OCI-LY1 (cell line): Measurements from ENCODE around the gene MICAL2.

Source experiments
- H2AFZ ChIP-seq: fragments of 200-600 bp; sonication (generic), shearing (Covaris generic); 2 replicates; pipeline ENCODE4 v1.6.0; 2014; ENCODE audit warnings: antibody characterized with exemption, mild to moderate bottlenecking, low read length
- H3F3A ChIP-seq: fragments of 200-600 bp; sonication (generic), shearing (Covaris generic); 2 replicates; pipeline ENCODE4 v1.6.0; 2014; ENCODE audit warnings: mild to moderate bottlenecking, antibody characterized with exemption, low read length, moderate library complexity; ENCODE audit not compliant: insufficient read depth
- H3K27ac ChIP-seq: fragments of 200-600 bp; sonication (generic); 2 replicates; pipeline ENCODE4 v1.5.1; 2014; ENCODE audit warnings: low read length, mixed run types, mild to moderate bottlenecking, low read depth; ENCODE audit not compliant: poor library complexity, severe bottlenecking
- H3K27me3 ChIP-seq: fragments of 200-600 bp; sonication (generic); 2 replicates; pipeline ENCODE4 v1.6.0; 2014; ENCODE audit warnings: antibody characterized with exemption, mild to moderate bottlenecking, low read length, moderate library complexity; ENCODE audit not compliant: insufficient read depth
- H3K36me3 ChIP-seq: fragments of 200-600 bp; sonication (generic); 2 replicates; pipeline ENCODE4 v1.6.1; 2014; ENCODE audit warnings: mild to moderate bottlenecking, antibody characterized with exemption, low read length, moderate library complexity, mixed read lengths; ENCODE audit not compliant: insufficient read depth
- H3K4me1 ChIP-seq: fragments of 200-600 bp; sonication (generic); 2 replicates; pipeline ENCODE4 v1.5.1; 2014; ENCODE audit warnings: mild to moderate bottlenecking, low read length, moderate library complexity; ENCODE audit not compliant: insufficient read depth, severe bottlenecking
- H3K4me2 ChIP-seq: fragments of 200-600 bp; sonication (generic), shearing (Covaris generic); 2 replicates; pipeline ENCODE4 v1.6.1; 2014; ENCODE audit warnings: low read length
- H3K4me3 ChIP-seq: fragments of 200-600 bp; sonication (generic); 2 replicates; pipeline ENCODE4 v1.5.1; 2014; ENCODE audit warnings: low read length, low read depth, mild to moderate bottlenecking, mixed read lengths; ENCODE audit not compliant: poor library complexity, severe bottlenecking
- H3K79me2 ChIP-seq: fragments of 200-600 bp; shearing (Covaris generic); 2 replicates; pipeline ENCODE4 v1.6.1; 2016; ENCODE audit warnings: mixed run types, low read length, mixed read lengths; ENCODE audit not compliant: insufficient read depth
- H3K9ac ChIP-seq: fragments of 200-600 bp; sonication (generic), shearing (Covaris generic); 2 replicates; pipeline ENCODE4 v1.6.1; 2014; ENCODE audit warnings: mild to moderate bottlenecking, low read length, mixed read lengths
- H3K9me2 ChIP-seq: fragments of 200-600 bp; sonication (generic), shearing (Covaris generic); 2 replicates; pipeline ENCODE4 v1.6.1; 2014; ENCODE audit warnings: low read depth, mild to moderate bottlenecking, low read length, mixed read lengths
- H3K9me3 ChIP-seq: fragments of 200-600 bp; shearing (Covaris generic); 2 replicates; pipeline ENCODE4 v1.6.1; 2014; ENCODE audit warnings: low read length, mixed read lengths
- H4K20me1 ChIP-seq: fragments of 200-600 bp; sonication (generic), shearing (Covaris generic); 2 replicates; pipeline ENCODE4 v1.6.0; 2016; ENCODE audit warnings: mild to moderate bottlenecking, low read length; ENCODE audit not compliant: insufficient read depth
- EZH2 ChIP-seq: fragments of 200-600 bp; sonication (generic), shearing (Covaris generic); IDR thresholded peaks from 2 replicates; pipeline ENCODE4 v1.8.0; 2017; ENCODE audit warnings: borderline replicate concordance, mixed run types, mild to moderate bottlenecking, antibody characterized with exemption, low read length, moderate library complexity, mixed read lengths
- TF ChIP-seq, protein P1 (sequence below): fragments of 200-600 bp; sonication (generic), shearing (Covaris generic); IDR thresholded peaks from 2 replicates; pipeline ENCODE4 v1.5.1; 2017; ENCODE audit warnings: mild to moderate bottlenecking, antibody characterized with exemption, low read length, moderate library complexity, mixed read lengths

Gene MICAL2

DNA sequence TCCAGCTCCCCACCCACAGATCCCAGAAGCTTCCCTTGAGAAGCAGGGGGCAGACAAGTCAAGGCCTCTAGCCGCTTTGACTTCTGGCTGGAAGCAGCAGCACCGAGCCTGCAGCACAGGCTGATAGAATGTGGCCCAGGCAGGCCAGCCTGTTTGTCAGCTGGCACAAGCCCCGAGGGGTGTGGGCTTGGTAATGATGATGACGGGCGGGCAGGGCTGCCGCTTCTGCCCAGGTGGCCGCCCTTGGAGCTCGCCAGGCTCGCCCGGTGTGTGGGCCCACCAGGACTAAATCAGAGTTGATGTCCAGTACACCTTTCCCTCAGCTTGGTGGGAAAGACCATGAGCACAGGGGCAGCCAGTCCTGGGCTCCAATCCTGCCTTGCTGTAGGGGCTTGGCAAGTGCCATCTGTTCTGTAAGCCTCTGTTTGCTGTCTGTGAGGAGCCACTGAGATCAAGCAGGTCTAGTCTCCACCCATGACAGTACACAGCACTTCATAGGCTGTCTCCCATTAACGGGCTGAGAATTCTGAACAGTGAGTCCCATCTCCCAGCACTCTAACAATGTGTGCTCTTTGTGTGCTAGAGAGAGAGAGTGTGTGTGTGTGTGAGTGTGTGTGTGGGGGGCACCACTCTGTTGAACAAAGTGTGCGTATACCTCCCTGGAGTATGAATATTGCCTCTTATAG lies 26.8 kb downstream of the MICAL2 start:
- Histone ChIP-seq H3K9me3 (no peaks in the 10 kb centered on the region), H3K27ac (no peak overlapping the region), H3K4me3 (no peak overlapping the region), H3K27me3 (no peaks in the 10 kb centered on the region), H2AFZ (no peak overlapping the region), H3K9ac (no peak overlapping the region), H3K36me3 (no peaks in the 10 kb centered on the region), H4K20me1 (no peaks in the 10 kb centered on the region), H3K9me2 (no peaks in the 10 kb centered on the region), H3K4me1 (no peaks in the 10 kb centered on the region), H3F3A (no peaks in the 10 kb centered on the region), H3K79me2 (no peaks in the 10 kb centered on the region), H3K4me2 (no peak overlapping the region)
- TF ChIP-seq, protein P1, sequence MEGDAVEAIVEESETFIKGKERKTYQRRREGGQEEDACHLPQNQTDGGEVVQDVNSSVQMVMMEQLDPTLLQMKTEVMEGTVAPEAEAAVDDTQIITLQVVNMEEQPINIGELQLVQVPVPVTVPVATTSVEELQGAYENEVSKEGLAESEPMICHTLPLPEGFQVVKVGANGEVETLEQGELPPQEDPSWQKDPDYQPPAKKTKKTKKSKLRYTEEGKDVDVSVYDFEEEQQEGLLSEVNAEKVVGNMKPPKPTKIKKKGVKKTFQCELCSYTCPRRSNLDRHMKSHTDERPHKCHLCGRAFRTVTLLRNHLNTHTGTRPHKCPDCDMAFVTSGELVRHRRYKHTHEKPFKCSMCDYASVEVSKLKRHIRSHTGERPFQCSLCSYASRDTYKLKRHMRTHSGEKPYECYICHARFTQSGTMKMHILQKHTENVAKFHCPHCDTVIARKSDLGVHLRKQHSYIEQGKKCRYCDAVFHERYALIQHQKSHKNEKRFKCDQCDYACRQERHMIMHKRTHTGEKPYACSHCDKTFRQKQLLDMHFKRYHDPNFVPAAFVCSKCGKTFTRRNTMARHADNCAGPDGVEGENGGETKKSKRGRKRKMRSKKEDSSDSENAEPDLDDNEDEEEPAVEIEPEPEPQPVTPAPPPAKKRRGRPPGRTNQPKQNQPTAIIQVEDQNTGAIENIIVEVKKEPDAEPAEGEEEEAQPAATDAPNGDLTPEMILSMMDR: no peak

DNA sequence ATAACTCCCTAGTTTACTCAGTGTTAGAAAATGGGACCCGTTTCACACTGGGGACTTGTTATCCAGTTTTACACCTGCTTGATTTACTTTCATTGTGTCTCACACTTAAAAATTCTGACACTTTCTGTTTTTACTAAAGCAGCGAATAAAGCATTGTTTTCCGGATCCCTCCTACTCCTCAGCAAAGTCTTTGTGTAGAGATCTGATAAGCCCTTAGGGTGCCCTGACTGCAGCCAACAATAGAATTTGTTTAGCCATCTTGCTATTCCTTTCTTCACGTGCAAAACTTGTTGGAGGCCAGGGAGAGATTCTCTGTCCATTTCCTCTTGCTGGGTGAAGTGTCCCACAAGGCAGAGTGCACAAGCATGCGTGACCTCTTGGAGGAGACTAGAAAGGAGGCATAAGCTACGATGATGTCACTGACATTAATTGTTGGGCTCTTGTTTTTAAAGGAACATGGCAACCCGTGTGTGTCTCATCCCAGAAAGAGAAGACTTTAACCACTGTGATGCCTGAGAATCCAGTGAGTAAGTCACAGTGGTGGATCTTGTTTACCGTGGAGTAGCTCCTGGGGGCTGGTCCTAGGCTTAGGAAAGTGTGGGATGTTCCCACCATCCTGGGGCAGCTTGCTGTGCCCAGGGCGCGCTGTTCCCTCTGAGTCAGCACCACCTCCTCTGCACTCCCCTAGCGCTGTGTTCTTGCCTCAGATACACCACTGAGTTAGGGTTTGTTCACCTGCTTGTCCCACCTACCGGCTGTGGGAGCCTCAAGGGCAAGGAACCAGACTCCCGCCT lies 27.7 kb downstream of the MICAL2 start:
- no peak overlapping the region for H3K27ac ChIP-seq
- no peak overlapping the region for H3K4me3 ChIP-seq
- no peaks in the 10 kb centered on the region for H4K20me1 ChIP-seq
- no peaks in the 10 kb centered on the region for H3K4me1 ChIP-seq
- no peak overlapping the region for H3K9ac ChIP-seq
- H3K36me3 ChIP-seq: no peaks in the 10 kb centered on the region
- no peak overlapping the region for H2AFZ ChIP-seq
- H3F3A ChIP-seq: no peaks in the 10 kb centered on the region
- no peak overlapping the region for H3K4me2 ChIP-seq
- TF ChIP-seq, protein P1: no peak
- TF ChIP-seq EZH2: no peak
- no peaks in the 10 kb centered on the region for H3K9me3 ChIP-seq
- H3K27me3 ChIP-seq: no peaks in the 10 kb centered on the region
- H3K79me2 ChIP-seq: no peaks in the 10 kb centered on the region
- H3K9me2 ChIP-seq: no peaks in the 10 kb centered on the region

DNA sequence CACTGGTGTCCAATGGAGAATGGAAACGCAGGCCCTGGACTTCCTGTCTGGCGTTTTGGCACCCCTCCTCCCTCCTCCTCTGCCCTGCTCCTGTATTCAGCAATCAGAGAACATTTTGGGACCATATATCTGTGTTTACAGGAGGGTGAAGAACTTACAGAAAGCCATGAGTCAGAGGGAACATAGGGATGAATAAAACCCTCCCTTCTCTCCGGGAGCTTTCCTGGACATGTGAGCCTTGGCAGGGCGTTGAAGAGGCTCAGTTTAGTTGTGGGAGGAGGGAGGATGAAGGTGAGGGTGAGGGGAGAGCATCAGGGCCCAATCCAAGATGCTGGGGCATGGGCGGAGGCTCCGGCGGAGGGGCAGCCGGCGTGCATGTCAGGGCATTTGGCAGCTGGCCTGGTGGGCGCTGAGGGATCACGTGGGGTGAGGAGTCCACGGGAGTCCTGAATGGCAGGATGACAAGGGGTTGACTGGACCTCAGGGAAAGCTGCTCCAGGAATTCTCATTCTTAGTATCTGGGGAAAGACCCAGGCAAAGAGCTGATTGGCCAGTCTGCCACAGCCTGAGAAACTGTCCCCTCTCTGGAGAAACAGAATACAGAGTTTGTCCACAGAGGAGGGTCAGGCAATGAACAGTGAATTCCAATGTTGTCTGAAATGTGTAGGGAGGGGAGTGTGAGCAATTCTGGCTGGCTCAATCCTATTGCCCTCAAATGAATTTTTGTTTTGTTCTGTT lies 28.9 kb downstream of the MICAL2 start:
- TF ChIP-seq, protein P1: no peak
- TF ChIP-seq EZH2: no peak
- H2AFZ ChIP-seq: no peak overlapping the region

More for the DNA sequence above, 28.9 kb downstream of the MICAL2 start:
- Histone ChIP-seq H3K4me3 (no peak overlapping the region), H4K20me1 (no peaks in the 10 kb centered on the region), H3K79me2 (no peaks in the 10 kb centered on the region), H3K36me3 (no peaks in the 10 kb centered on the region), H3K9ac (no peak overlapping the region), H3K4me1 (no peaks in the 10 kb centered on the region), H3K9me2 (no peaks in the 10 kb centered on the region), H3K27me3 (no peaks in the 10 kb centered on the region), H3K9me3 (no peaks in the 10 kb centered on the region), H3K27ac (no peak overlapping the region), H3K4me2 (no peak overlapping the region), H3F3A (no peaks in the 10 kb centered on the region)
